ENCODE results near the gene TET2.

The TET2 gene

GRCh38 chr4:105236202-105236915, 89.7 kb downstream of the TET2 start:
- DNase-seq: no peak

- no peak for DNase-seq
These were observed 90.2 kb downstream of the TET2 start for GRCh38 chr4:105236916-105237311.

- DNase-seq: no peak
These were observed 93.4 kb downstream of the TET2 start for GRCh38 chr4:105240037-105240436.

GRCh38 chr4:105241451-105241850, 94.8 kb downstream of the TET2 start:
- no peak for DNase-seq

GRCh38 chr4:105243446-105243845, 96.8 kb downstream of the TET2 start:
- no peak for DNase-seq

GRCh38 chr4:105246712-105247111, 100.0 kb downstream of the TET2 start:
- peak; percentile 83 for DNase-seq

GRCh38 chr4:105248613-105249012, 101.9 kb downstream of the TET2 start:
- no peak for DNase-seq

GRCh38 chr4:105257817-105258495, 111.3 kb downstream of the TET2 start:
- peak; percentile 6 for DNase-seq

- no peak for DNase-seq
These were observed 119.0 kb downstream of the TET2 start for GRCh38 chr4:105265689-105266088.

GRCh38 chr4:105267280-105267679, 120.6 kb downstream of the TET2 start:
- DNase-seq: no peak

- DNase-seq: no peak
These were observed 125.3 kb downstream of the TET2 start for GRCh38 chr4:105272002-105272401.

GRCh38 chr4:105273230-105273629, 126.6 kb downstream of the TET2 start:
- no peak for DNase-seq

- DNase-seq: no peak
These were observed 127.4 kb downstream of the TET2 start for GRCh38 chr4:105274090-105274489.

- peak; percentile 5 for DNase-seq
These were observed 127.8 kb downstream of the TET2 start for GRCh38 chr4:105274504-105274903.

GRCh38 chr4:105276361-105277104, 129.9 kb downstream of the TET2 start:
- DNase-seq: no peak

GRCh38 chr4:105277702-105278101, 131.0 kb downstream of the TET2 start:
- no peak for DNase-seq

- DNase-seq: no peak
These were observed 132.6 kb downstream of the TET2 start for GRCh38 chr4:105279314-105279713.

GRCh38 chr4:105280338-105281123, 133.9 kb downstream of the TET2 start:
- peak; percentile 97 for DNase-seq

- no peak for DNase-seq
These were observed 134.4 kb downstream of the TET2 start for GRCh38 chr4:105281124-105281415.

GRCh38 chr4:105282489-105282888, 135.8 kb downstream of the TET2 start:
- no peak for DNase-seq

- DNase-seq: peak; percentile 39
These were observed 136.8 kb downstream of the TET2 start for GRCh38 chr4:105283501-105283900.

GRCh38 chr4:105288121-105288520, 141.4 kb downstream of the TET2 start:
- DNase-seq: no peak

- no peak for DNase-seq
These were observed 145.2 kb downstream of the TET2 start for GRCh38 chr4:105291925-105292324.
